ENCODE results near the gene SALL4.

Gene SALL4

GRCh38 chr20:51735728-51736600, 66.4 kb downstream of the SALL4 start:
- DNase-seq (ENCODE audit: low read depth), result no peak

GRCh38 chr20:51734876-51735720, 67.2 kb downstream of the SALL4 start:
- DNase-seq (ENCODE audit: low read depth), result no peak

- no peak for DNase-seq (ENCODE audit: low read depth)
Measured at GRCh38 chr20:51733070-51733469, 69.3 kb downstream of the SALL4 start.
